ENCODE measurements around the gene DLG4. TPM values are rescaled to one million over a fixed set of nuclear protein-coding genes. Genes with fewer than 3 reads are reported as not detected.
"Not testable (repeated sequence)": the region's sequence is repeated elsewhere in the genome, so short reads cannot be mapped to it uniquely, and the experiment has no call there.

The DLG4 gene
- total RNA-seq, 2 experiments from 2014 or later: 7.9 to 8.4 TPM

DNA sequence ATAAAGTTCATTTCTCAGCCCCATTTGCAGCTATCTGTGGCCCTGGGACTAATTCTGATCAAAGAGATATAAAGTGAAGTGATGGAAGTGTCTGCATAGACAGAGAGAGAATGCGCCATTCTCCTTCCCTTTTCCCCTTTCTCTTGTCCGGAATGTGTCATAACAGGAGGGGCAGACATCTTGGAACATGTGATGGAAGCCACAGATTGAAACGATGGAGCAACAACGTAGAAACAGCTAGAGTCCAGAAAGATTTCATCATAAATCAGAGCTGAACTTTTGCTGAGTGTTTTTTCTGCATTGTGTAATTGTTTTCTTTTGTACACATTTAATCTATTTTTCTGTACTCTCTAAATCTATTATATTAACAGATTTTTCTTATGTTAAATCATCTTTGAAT, 51.8 kb downstream of the DLG4 start:
- intact Hi-C loops (cut with micrococcal nuclease): no loop called here
- CTCF ChIA-PET: interaction anchor here (1.2 kb wide), 1 partner anchor 116 kb away, joined by 3 read pairs; no protein-coding TSS in a partner anchor
- H3K36me3 Mint-ChIP-seq: peaks cover 2% of the 10 kb centered on the region
- peaks cover 8% of the 10 kb centered on the region for H3K9me3 Mint-ChIP-seq
- no peak overlapping the region for H3K27ac Mint-ChIP-seq
- DNase-seq: no peak
- POLR2A ChIA-PET: no interaction called here
- H3K27me3 Mint-ChIP-seq: peaks cover 3% of the 10 kb centered on the region
- no peak overlapping the region for H3K4me3 Mint-ChIP-seq
- no peaks in the 10 kb centered on the region for H3K4me1 Mint-ChIP-seq (ENCODE audit: low read depth)

DNA sequence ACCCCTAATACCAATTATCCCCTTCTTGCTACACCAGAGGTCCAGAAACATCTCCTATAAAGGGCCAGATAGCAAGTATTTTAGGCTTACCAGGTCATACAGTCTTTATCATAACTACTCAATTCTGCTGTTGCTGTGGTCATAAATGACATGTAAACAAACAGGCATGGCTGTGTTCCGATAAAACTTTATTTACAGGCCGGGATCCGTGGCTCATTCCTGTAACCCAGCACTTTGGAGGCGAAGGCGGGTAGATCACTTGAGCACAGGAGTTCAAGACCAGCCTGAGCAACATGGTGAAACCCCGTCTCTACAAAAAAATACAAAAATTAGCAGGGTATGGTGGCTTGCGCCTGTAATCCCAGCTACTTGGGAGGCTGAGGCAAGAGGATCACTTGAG, 52.8 kb downstream of the DLG4 start:
- Mint-ChIP-seq H3K4me1 (ENCODE audit: low read depth) (no peaks in the 10 kb centered on the region), H3K27me3 (peaks cover 7% of the 10 kb centered on the region), H3K27ac (no peak overlapping the region), H3K9me3 (peaks cover 8% of the 10 kb centered on the region), H3K4me3 (no peak overlapping the region), H3K36me3 (peaks cover 2% of the 10 kb centered on the region)
- no peak for DNase-seq
- intact Hi-C loops (cut with micrococcal nuclease): no loop called here
- CTCF ChIA-PET: no interaction called here
- POLR2A ChIA-PET: no interaction called here

DNA sequence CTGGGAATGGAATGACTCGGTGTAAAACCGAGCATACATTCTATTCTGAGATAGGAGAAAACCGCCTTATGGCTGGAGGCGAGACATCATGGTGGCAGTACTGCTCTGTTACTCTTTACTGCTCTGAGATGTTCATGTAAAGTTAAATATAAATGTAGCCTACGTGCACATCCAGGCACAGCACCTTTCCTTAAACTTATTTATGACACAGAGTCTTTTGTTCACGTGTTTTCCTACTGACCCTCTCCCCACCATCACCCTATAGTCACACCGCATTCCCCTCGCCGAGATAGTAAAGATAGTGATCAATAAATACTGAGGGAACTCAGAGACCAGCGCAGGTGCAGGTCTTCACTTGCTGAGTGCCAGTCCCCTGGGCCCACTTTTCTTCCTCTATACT, 60.1 kb downstream of the DLG4 start:
- H3K4me1 Mint-ChIP-seq (ENCODE audit: low read depth); POLR2A ChIA-PET; DNase-seq; intact Hi-C loops (cut with micrococcal nuclease); H3K27ac Mint-ChIP-seq; CTCF ChIA-PET; H3K9me3 Mint-ChIP-seq; H3K4me3 Mint-ChIP-seq; H3K36me3 Mint-ChIP-seq: not testable (repeated sequence)
- peaks cover 14% of the 10 kb centered on the region for H3K27me3 Mint-ChIP-seq

DNA sequence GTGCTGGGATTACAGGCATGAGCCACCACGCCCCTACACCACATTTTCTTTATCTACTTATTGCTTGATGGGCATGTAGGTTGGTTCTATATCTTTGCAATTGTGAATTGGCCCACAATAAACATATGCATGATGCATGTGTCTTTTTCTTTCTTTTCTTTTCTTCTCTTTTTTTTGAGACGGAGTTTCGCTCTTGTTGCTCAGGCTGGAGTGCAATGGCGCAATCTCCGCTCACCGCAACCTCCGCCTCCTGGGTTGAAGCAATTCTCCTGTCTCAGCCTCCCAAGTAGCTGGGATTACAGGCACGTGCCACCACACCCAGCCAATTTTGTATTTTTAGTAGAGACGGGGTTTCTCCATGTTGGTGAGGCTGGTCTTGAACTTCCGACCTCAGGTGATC, 61.2 kb downstream of the DLG4 start:
- H3K27ac Mint-ChIP-seq; POLR2A ChIA-PET; H3K36me3 Mint-ChIP-seq; DNase-seq; intact Hi-C loops (cut with micrococcal nuclease); H3K4me1 Mint-ChIP-seq (ENCODE audit: low read depth); H3K4me3 Mint-ChIP-seq; H3K9me3 Mint-ChIP-seq: not testable (repeated sequence)
- peaks cover 13% of the 10 kb centered on the region for H3K27me3 Mint-ChIP-seq
- CTCF ChIA-PET: interaction anchor here (1.5 kb wide), 1 partner anchor 19 kb away, joined by 4 read pairs; no protein-coding TSS in a partner anchor

DNA sequence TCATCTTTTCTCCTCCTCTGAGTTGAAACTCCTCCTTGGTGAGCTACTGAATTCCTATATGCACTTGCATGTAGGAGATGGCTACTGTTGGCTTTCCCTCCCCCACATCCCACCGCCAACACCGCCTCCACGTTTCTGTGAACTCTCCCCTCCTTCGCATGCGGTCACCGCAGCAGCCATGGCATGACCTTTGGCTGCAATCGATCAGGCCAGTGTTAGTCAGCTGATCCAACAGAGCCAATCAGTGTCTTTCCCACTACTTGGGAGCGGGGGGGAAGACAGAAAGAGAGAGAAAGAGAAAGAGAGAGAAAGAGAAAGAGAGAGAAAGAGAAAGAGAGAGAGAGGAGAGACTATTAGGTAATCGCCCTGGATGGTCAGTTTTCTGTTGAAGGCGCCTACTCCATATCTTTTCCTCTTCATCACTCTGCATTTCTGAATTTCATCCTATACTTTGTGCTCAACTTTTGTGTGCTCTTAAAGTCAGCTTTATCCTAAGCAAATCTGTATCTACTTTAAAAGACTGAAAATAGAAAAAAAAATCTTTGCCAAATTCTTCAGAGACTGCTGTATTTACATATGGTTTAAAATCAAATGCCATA, 63.2 kb downstream of the DLG4 start:
- ChIA-PET CTCF (interaction anchor here (0.6 to 1.5 kb wide), 3 partner anchors 21 to 24 kb away, joined by 3 to 4 read pairs (median 4); no protein-coding TSS in a partner anchor), POLR2A (no interaction called here)
- H3K27me3 Mint-ChIP-seq: peaks cover 10% of the 10 kb centered on the region
- intact Hi-C loops (cut with micrococcal nuclease): no loop called here
- no peaks in the 10 kb centered on the region for H3K4me1 Mint-ChIP-seq (ENCODE audit: low read depth)
- H3K4me3 Mint-ChIP-seq: no peak overlapping the region
- H3K36me3 Mint-ChIP-seq: no peaks in the 10 kb centered on the region
- H3K9me3 Mint-ChIP-seq: no peaks in the 10 kb centered on the region
- DNase-seq: no peak
- no peak overlapping the region for H3K27ac Mint-ChIP-seq

DNA sequence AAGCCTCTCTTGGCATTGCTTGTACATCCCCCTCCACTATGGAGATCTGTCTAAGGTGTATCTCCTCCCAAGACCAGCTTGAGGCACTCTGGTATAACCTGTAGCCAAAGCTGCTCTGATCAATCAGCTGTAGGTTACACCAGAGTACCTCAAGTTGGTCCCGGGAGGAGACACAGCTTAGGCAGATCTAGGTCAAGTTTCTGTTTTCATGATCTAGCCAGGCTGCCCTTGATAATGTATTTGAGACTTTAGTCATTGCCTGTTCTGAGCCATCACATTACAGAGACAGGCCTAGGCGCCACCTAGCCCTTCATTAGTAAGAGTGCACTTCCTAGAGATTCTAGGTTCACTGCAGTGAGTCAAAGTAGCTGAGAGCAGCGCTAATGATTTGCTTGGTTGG, 71.9 kb downstream of the DLG4 start:
- Mint-ChIP-seq H3K4me3 (no peak overlapping the region), H3K27ac (no peak overlapping the region), H3K27me3 (peaks cover 3% of the 10 kb centered on the region), H3K9me3 (no peaks in the 10 kb centered on the region), H3K4me1 (ENCODE audit: low read depth) (no peaks in the 10 kb centered on the region), H3K36me3 (no peaks in the 10 kb centered on the region)
- intact Hi-C loops (cut with micrococcal nuclease): no loop called here
- DNase-seq: peak; percentile 27
- POLR2A ChIA-PET: no interaction called here
- CTCF ChIA-PET: interaction anchor here (1.2 to 1.6 kb wide), 3 partner anchors 11 to 96 kb away, joined by 4 to 5 read pairs (median 5); no protein-coding TSS in a partner anchor

DNA sequence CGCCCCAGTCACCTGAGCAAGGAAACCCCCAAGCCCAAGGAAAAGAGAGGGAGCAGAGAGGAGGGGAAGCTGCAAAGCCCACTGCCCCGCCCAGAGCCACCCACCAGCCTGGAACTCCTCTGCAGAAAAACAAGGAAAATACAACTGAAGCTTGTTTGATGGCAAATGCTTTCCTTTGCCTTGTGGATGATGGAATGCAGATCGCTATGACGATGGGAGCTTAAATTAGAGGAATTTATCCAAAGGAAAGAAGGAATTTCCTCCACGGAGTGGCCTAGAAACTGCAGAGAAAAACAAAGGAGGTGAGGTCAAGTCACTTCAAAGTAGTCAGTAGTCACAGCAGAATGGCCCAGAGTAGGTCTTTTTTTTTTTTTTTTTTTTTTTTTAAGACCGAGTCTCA, 73.5 kb downstream of the DLG4 start:
- DNase-seq: no peak
- ChIA-PET POLR2A (interaction anchor here (0.6 kb wide), 1 partner anchor 125 kb away, joined by 5 read pairs; no protein-coding TSS in a partner anchor), CTCF (interaction anchor here (2.3 to 2.4 kb wide), 2 partner anchors 31 to 100 kb away, joined by 8 to 9 read pairs; no protein-coding TSS in a partner anchor)
- Mint-ChIP-seq H3K4me1 (ENCODE audit: low read depth) (no peaks in the 10 kb centered on the region), H3K9me3 (no peaks in the 10 kb centered on the region), H3K27ac (no peak overlapping the region), H3K27me3 (no peaks in the 10 kb centered on the region), H3K36me3 (no peaks in the 10 kb centered on the region), H3K4me3 (no peak overlapping the region)
- intact Hi-C loops (cut with micrococcal nuclease): no loop called here

DNA sequence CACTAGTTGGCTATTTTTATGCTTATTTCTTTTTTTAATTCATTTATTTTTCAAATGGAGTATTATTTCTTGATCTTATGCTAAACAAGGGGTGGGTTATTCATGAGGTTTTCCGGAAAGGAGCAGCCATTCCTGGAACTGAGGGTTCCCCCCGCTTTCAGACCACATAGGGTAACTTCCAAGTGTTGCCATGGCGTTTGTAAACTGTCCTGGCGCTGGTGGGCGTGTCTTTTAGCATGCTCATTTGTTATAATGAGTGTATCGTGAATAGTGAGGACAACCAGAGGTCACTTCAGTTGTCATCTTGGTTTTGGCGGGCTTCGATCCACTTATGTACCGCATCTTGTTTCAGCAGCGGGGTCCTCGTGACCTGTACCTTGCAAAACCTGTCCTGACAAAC, 75.4 kb downstream of the DLG4 start:
- ChIA-PET POLR2A (no interaction called here), CTCF (interaction anchor here (1.2 to 2.3 kb wide), 2 partner anchors 33 to 87 kb away, joined by 3 to 8 read pairs; no protein-coding TSS in a partner anchor)
- Mint-ChIP-seq H3K27ac (no peak overlapping the region), H3K9me3 (no peaks in the 10 kb centered on the region), H3K36me3 (no peaks in the 10 kb centered on the region), H3K27me3 (no peaks in the 10 kb centered on the region), H3K4me3 (no peak overlapping the region), H3K4me1 (ENCODE audit: low read depth) (no peaks in the 10 kb centered on the region)
- intact Hi-C loops (cut with micrococcal nuclease): no loop called here
- no peak for DNase-seq

DNA sequence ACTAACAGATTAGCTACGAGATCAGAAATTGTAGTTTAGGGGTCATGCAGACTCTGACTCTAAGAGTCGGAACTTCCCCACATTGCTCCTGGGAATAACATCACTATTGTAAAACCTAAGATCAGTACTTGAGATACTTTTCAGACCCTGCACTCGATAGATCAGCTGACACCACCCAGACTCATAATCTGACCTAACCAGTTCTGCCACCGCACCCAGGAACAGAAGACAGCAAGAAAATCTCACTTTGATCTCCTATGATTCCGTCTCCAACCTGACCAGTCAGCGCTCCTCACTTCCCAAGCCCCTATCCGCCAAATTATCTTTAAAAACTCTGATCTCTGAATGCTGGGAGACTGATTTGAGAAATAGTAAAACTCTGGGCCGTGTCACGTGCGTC, 77.8 kb downstream of the DLG4 start:
- ChIA-PET CTCF (interaction anchor here (14.0 kb wide), 1 partner anchor 91 kb away, joined by 509 read pairs; the partner anchor contains the start of gene SLC16A11), POLR2A (no interaction called here)
- H3K27ac Mint-ChIP-seq: no peak overlapping the region
- no peaks in the 10 kb centered on the region for H3K9me3 Mint-ChIP-seq
- H3K4me1 Mint-ChIP-seq (ENCODE audit: low read depth): no peaks in the 10 kb centered on the region
- H3K27me3 Mint-ChIP-seq: peaks cover 6% of the 10 kb centered on the region
- DNase-seq: no peak
- no peaks in the 10 kb centered on the region for H3K36me3 Mint-ChIP-seq
- H3K4me3 Mint-ChIP-seq: no peak overlapping the region
- intact Hi-C loops (cut with micrococcal nuclease): no loop called here

DNA sequence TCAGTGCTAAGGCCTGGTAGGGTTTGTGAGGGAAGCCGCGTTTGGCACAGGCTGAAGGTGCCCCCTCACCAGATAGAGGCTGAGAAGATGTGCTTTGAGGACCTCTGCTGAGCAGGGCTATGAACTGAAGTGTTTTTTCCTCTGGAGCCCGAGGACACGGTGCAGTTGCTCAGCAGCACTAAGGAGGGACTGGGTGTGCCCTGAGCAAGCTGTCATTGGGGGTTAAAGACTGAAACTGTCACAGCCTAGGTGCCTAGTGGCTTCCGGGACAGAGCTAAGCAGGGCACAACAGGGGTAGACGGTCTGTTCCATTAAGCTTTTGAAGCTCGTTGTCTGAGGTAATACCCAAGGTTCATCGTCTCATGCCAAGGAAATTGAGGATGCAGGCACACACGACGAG, 80.2 kb downstream of the DLG4 start:
- ChIA-PET CTCF (interaction anchor here (0.9 to 14.0 kb wide), 2 partner anchors 38 to 89 kb away, joined by 4 to 509 read pairs; partner anchors contain the start of gene SLC16A11), POLR2A (no interaction called here)
- Mint-ChIP-seq H3K9me3 (no peaks in the 10 kb centered on the region), H3K27me3 (peaks cover 9% of the 10 kb centered on the region), H3K4me1 (ENCODE audit: low read depth) (no peaks in the 10 kb centered on the region), H3K27ac (no peak overlapping the region), H3K4me3 (no peak overlapping the region), H3K36me3 (no peaks in the 10 kb centered on the region)
- intact Hi-C loops (cut with micrococcal nuclease): no loop called here
- DNase-seq: no peak

DNA sequence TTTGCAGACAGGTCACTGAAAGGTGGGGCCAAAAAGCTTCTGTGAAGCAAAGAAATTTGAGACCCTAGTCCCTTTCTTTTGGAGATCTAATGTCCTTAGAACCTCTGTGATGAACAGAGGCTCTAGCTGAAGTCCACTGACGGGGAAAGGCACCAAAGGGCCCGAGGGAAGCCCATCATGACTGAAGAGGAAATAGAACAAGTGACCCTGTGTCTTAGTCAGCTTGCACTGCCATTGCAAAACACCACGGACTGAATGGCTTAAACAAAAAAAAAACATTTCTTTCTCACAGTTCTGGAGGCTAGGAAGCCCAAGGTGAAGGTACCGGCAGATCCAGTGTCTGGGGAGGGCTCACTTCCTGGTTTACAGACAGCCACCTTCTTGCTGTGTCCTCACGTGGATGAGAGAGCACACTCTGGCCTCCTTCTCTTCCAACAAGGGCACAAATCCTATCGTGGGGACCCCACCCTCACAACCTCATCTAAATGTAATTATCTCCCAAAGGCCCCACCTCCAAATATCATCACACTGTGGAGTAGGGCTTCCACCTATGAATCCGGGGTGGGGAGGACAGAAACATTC, 80.7 kb downstream of the DLG4 start:
- Mint-ChIP-seq H3K27ac (no peak overlapping the region), H3K9me3 (no peaks in the 10 kb centered on the region)
- POLR2A ChIA-PET: no interaction called here

DNA sequence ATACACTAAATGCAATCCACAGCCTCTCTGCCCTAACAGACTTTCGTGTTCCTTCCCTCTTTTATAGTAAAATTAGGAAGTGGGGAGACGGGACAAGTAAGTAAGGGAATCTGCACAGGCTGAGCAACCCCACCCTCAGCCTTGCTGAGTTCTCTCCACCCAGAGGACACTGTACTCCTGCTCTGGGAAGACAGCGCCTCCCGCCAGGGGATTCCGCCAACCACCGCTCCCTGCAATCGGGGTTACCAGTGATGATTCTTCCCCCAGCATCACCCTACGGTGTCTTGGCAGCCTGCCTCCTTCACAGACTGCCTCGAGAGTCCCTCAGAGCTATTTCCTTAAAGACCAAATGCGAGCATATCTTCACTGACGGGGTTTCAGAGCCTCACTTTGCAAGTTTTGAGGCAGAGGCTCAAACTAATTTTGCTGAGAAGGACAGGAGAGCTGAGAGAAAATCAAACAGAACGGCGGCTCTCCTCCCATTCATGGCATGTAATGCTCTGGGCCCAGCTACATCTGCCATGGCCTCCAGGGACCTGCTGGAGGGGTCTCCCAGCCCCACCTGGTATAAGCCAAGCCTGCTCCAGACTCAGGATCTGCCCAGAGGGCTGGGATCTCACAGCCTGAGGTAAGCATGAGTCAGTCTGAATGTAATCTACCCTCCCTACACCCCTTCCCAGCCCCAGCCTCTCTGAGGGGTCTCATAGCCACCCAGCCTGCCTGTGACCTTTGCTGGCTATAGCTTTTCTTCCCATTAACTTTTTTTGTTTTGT, 82.3 kb downstream of the DLG4 start:
- intact Hi-C loops (cut with micrococcal nuclease): loop anchor here (2.0 kb wide), 1 partner anchor 223 kb away; no protein-coding TSS in a partner anchor
- Mint-ChIP-seq H3K27ac (no peak overlapping the region), H3K4me1 (ENCODE audit: low read depth) (peaks cover 11% of the 10 kb centered on the region), H3K4me3 (no peak overlapping the region), H3K36me3 (no peaks in the 10 kb centered on the region), H3K27me3 (peaks cover 9% of the 10 kb centered on the region), H3K9me3 (no peaks in the 10 kb centered on the region)
- ChIA-PET CTCF (interaction anchor here (0.8 to 14.0 kb wide), 18 partner anchors 10 to 227 kb away, joined by 3 to 509 read pairs (median 6); partner anchors contain the start of genes ACADVL, DLG4, SLC16A11 and SLC16A13), POLR2A (interaction anchor here (2.0 kb wide), 1 partner anchor 91 kb away, joined by 7 read pairs; no protein-coding TSS in a partner anchor)
- no peak for DNase-seq

More for the DNA sequence above, 80.7 kb downstream of the DLG4 start:
- H3K36me3 Mint-ChIP-seq: no peaks in the 10 kb centered on the region
- CTCF ChIA-PET: interaction anchor here (0.9 to 14.0 kb wide), 2 partner anchors 38 to 88 kb away, joined by 4 to 509 read pairs; partner anchors contain the start of gene SLC16A11
- peaks cover 9% of the 10 kb centered on the region for H3K27me3 Mint-ChIP-seq
- H3K4me1 Mint-ChIP-seq (ENCODE audit: low read depth): no peaks in the 10 kb centered on the region
- DNase-seq: no peak
- intact Hi-C loops (cut with micrococcal nuclease): no loop called here
- no peak overlapping the region for H3K4me3 Mint-ChIP-seq

Measured in activated CD4-positive, alpha-beta memory T cell treated with anti-CD3 and anti-CD28 coated beads for 36 hours (primary cell).